Adrenal gland (tissue), 12 donors: ENCODE measurements around the gene MGME1. TPM values are rescaled to one million over a fixed set of nuclear protein-coding genes. Genes with fewer than 3 reads are reported as not detected.

Source experiments
- DNase-seq, 7 donors: peaks; one replicate each; pipeline ENCODE4 v3.0.0-alpha.2; 2019 to 2020
- H3K27ac ChIP-seq, 5 donors: fragments of 200-600 bp; sonication (generic) in 4 of 5; 1 replicate in 3 of 5; 2 replicates in 2 of 5; pipeline versions ENCODE4 v1.5.1 to v1.8.0; 2016 to 2020; ENCODE audit warnings: mild to moderate bottlenecking in 1 of 5
- H3K27me3 ChIP-seq: fragments of 200-600 bp; 2 replicates; pipeline ENCODE4 v1.8.0; 2021
- H3K36me3 ChIP-seq, 2 donors: fragments of 200-600 bp; replicated peaks in 1 of 2; 1 replicate in 1 of 2; 2 replicates in 1 of 2; pipeline versions ENCODE4 v1.5.1 to v1.8.0; 2018 to 2022
- H3K4me1 ChIP-seq, 2 donors: fragments of 200-600 bp; replicated peaks in 1 of 2; 1 replicate in 1 of 2; 2 replicates in 1 of 2; pipeline versions ENCODE4 v1.5.1 to v1.8.0; 2018 to 2021
- H3K4me3 ChIP-seq, 4 donors: fragments of 200-600 bp; sonication (generic) in 3 of 4; one replicate each; pipeline ENCODE4 v1.5.1; 2016 to 2018
- H3K9me3 ChIP-seq, 3 donors: fragments of 200-600 bp; sonication (generic) in 1 of 3; replicated peaks in 1 of 3; 1 replicate in 2 of 3; 2 replicates in 1 of 3; pipeline versions ENCODE4 v1.5.1 to v1.8.0; 2016 to 2021
- CTCF ChIP-seq, 6 experiments: fragments of 450-650 bp in 4 of 6; fragments of 200-600 bp in 2 of 6; sonication (generic) in 1 of 6; IDR thresholded peaks; 1 replicate in 5 of 6; 2 replicates in 1 of 6; pipeline versions ENCODE4 v1.5.1 to v1.8.0; 2016 to 2021; ENCODE audit warnings: antibody characterized with exemption in 6 of 6, mild to moderate bottlenecking in 2 of 6, moderate library complexity in 1 of 6
- POLR2A ChIP-seq, 2 donors: fragments of 450-650 bp; IDR thresholded peaks; one replicate each; pipeline ENCODE4 v1.6.1; 2017; ENCODE audit warnings: antibody characterized with exemption in 2 of 2, mild to moderate bottlenecking in 2 of 2, moderate library complexity in 1 of 2
- WGBS, 4 donors: extraction: QIAGEN DNeasy Blood & Tissue Kit in 2 of 4; methylation state at CpG; one replicate each; pipeline versions ENCODE4 v1.1.5 to v1.1.7; 2013 to 2017; 5-methylcytosine and 5-hydroxymethylcytosine counted together
- intact Hi-C, 2 donors: fragments of 100-400 bp; cut with DNase I; formaldehyde crosslinking; loops; one replicate each; pipeline versions ENCODE4 v1.14.1 to v1.15.0; 2022 to 2023
- polyA plus RNA-seq, 3 donors: library from polyadenylated mRNA; stranded (reverse); fragments of 200-250 nt in 2 of 3; fragments of 350-450 nt in 1 of 3; fragmentation: Illumina TruSeq in 1 of 3; extraction: RNeasy Lipid Tissue Mini Kit (QIAGEN cat#74804) in 1 of 3; gene quantifications; one replicate each; pipeline ENCODE4 v1.2.3, GENCODE V29; 2013 to 2014
- total RNA-seq, 9 donors: library from RNA; depleted of rRNA in 4 of 9; stranded (reverse); fragments of >200 nt in 4 of 9; fragments of 120-200 nt in 1 of 9; fragmentation: NEBNext Ultra II Directional in 1 of 9; extraction: Animal tissue kit (Norgen Biotek cat#: 25700) in 1 of 9; gene quantifications; one replicate each; pipeline versions ENCODE4 v1.1.0 to v1.2.4, GENCODE V29; 2013 to 2023
- donor health status: healthy with polysubstance abuse.
- donor health status: Bipolar disorder and iron deficiency.
- donor health status: DM: yes; HTN: yes; CAD: no.
- donor health status: DM: no; HTN: no; CAD: no.
- donor health status: DM: no; HTN: no; CAD: no.
- donor health status: DM: yes; HTN: yes; CAD: no.

Gene MGME1
- total and polyA plus RNA-seq, 12 donors, result 11.0 to 30.0 (median 20.5) TPM

DNA sequence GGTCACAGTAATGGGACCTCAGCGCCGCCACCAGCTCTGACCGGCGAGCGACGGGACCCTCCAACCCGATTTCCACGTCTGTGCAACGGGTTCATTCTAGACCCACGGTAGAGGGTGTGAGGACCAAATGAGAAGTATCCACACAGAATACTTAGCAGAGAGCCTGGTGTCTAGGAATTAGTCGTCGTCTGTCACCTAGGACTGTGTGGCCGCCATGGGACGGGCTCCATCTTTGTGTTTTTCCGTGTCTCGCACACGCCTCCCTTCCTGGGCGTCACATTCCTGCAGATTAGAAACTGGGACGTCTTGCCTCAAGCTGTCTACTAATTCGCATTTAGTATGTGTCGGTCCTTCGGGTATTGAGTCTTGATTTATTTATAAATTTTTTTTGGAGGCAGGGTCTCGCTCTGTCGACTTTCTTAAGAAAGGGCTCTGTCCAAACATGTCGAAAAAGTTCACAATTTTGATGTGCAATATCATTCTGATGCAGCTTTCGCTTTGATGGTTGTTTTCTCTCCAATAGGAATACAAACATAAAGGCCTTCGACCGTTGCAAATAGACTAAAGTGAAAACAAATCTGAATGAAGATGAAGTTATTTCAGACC, 563 bp downstream of the MGME1 start:
- no peaks in the 10 kb centered on the region for H3K27me3 ChIP-seq
- intact Hi-C loops, result no loop called here
- TF ChIP-seq POLR2A (IDR thresholded peaks at IDR 0.05), result no peak
- no peak for TF ChIP-seq CTCF (IDR thresholded peaks at IDR 0.05)
- 0 to 1% (median 1%) methylated on average over 15 to 28 of the region's 28 CpGs for WGBS, 4 donors
- H3K9me3 ChIP-seq, result no peaks in the 10 kb centered on the region
- H3K4me1 ChIP-seq, result peaks cover 55 to 64% of the 10 kb centered on the region in 2 donors
- no peaks in the 10 kb centered on the region for H3K36me3 ChIP-seq
- H3K4me3 ChIP-seq, result peak overlapping the region; percentile 45 to 77 (median 60)
- DNase-seq, result peak in 5 of 7 donors; percentile 31 to 72 (median 58)
- peak overlapping the region; percentile 87 to 99 (median 96) for H3K27ac ChIP-seq

- TF ChIP-seq POLR2A (IDR thresholded peaks at IDR 0.05) (peak in 1 of 2 donors; percentile 38), CTCF (IDR thresholded peaks at IDR 0.05) (no peak)
- H3K27me3 ChIP-seq, result no peaks in the 10 kb centered on the region
- peak overlapping the region in 2 of 4 donors; percentile 51 to 69 for H3K4me3 ChIP-seq
- peaks cover 54 to 59% of the 10 kb centered on the region in 2 donors for H3K4me1 ChIP-seq
- WGBS, 4 donors, result 4 to 10% (median 8%) methylated on average over 9 of the region's 9 CpGs
- intact Hi-C loops, result no loop called here
- no peaks in the 10 kb centered on the region for H3K9me3 ChIP-seq
- H3K36me3 ChIP-seq, result no peaks in the 10 kb centered on the region
- DNase-seq, result peak in 4 of 7 donors; percentile 28 to 54 (median 42)
- peak overlapping the region; percentile 87 to 99 (median 96) for H3K27ac ChIP-seq
These were observed 1.1 kb downstream of the MGME1 start for GRCh38 chr20:17969884-17970409.

- WGBS, 4 donors, result 45 to 48% (median 48%) methylated on average over 7 of the region's 7 CpGs
- no peak for TF ChIP-seq POLR2A (IDR thresholded peaks at IDR 0.05)
- TF ChIP-seq CTCF (IDR thresholded peaks at IDR 0.05), result no peak
- intact Hi-C loops, result no loop called here
- H3K9me3 ChIP-seq, result no peaks in the 10 kb centered on the region
- peaks cover 41 to 44% of the 10 kb centered on the region in 2 donors for H3K4me1 ChIP-seq
- no peak for DNase-seq
- H3K27ac ChIP-seq, result peak overlapping the region in 3 of 5 donors; percentile 16 to 99 (median 96)
- no peaks in the 10 kb centered on the region for H3K27me3 ChIP-seq
- H3K4me3 ChIP-seq, result peak overlapping the region in 1 of 4 donors; percentile 69
- H3K36me3 ChIP-seq, result peaks cover 0 to 10% of the 10 kb centered on the region in 2 donors
These were observed 2.6 kb downstream of the MGME1 start for GRCh38 chr20:17971300-17972013.

GRCh38 chr20:17972121-17972520, 3.3 kb downstream of the MGME1 start:
- no peak for DNase-seq
- TF ChIP-seq CTCF (IDR thresholded peaks at IDR 0.05) (no peak), POLR2A (IDR thresholded peaks at IDR 0.05) (no peak)
- intact Hi-C loops, result no loop called here
- Histone ChIP-seq H3K27ac (peak overlapping the region in 1 of 5 donors; percentile 96), H3K4me3 (peak overlapping the region in 1 of 4 donors; percentile 69), H3K36me3 (peaks cover 0 to 11% of the 10 kb centered on the region in 2 donors), H3K9me3 (no peaks in the 10 kb centered on the region), H3K27me3 (no peaks in the 10 kb centered on the region), H3K4me1 (peaks cover 38 to 41% of the 10 kb centered on the region in 2 donors)
- WGBS, 4 donors, result 60 to 71% (median 71%) methylated on average over 2 of the region's 2 CpGs
